Activated T-cell treated with anti-CD3 and anti-CD28 coated beads for 1 hour (primary cell): Measurements from ENCODE around the gene ITPR1.

Source experiments
- DNase-seq: peaks from one replicate; pipeline ENCODE4 v3.0.0-alpha.2; 2020; ENCODE audit warnings: low read depth

The ITPR1 gene

DNA sequence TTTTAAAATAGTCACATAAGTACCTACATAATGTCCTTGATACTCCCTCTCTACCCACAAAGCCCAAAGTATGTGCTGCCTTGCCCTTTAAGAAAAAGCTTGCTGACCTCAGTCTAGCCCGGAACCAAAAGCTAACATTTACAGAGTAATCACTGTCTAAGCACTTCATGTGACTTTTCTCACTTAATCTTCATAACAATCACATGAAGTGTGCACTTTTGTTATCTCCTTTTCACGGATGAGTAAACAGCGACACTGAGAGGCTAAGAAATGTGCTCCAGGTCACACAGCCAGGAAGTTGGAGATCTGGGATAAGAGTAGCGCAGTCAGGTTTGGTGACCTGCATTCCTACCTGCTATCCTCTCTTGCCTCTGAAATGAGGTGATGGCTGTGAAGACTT lies 194.0 kb downstream of the ITPR1 start:
- DNase-seq = no peak

DNA sequence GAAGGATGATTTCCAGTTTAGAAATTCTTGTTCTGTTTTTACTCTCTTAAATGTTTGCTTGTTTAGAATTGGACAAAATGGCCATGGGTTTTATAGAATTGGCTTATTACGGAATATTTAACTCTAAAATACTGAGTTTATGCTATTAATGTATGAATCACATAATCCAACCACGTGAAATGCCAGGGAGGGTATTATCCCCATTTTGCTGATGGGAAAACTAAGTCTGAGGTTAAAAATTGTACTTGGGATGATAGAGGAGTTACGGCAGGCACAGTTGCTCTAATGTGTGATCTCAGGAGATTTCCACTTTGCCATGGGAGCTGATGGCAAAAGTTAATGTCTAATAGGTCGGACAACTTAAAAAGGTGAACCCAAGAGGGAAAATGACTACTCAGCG lies 194.4 kb downstream of the ITPR1 start:
- no peak for DNase-seq

DNA sequence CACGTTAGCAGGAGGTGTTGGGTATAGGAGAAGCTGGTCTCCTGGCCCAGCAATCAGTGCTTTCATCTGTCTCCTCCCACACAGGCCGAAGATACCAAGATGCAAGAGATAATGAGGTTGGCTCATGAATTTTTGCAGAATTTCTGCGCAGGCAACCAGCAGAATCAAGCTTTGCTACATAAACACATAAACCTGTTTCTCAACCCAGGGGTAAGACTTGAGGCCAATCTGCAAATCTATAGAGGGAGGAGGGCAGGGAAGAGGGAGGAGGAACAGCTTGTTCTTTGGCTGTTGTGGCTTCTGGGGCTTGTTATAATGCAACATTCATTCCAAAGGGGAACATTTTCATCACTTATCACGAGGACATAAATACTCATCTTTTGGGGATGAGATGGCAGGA lies 195.3 kb downstream of the ITPR1 start:
- DNase-seq = no peak

DNA sequence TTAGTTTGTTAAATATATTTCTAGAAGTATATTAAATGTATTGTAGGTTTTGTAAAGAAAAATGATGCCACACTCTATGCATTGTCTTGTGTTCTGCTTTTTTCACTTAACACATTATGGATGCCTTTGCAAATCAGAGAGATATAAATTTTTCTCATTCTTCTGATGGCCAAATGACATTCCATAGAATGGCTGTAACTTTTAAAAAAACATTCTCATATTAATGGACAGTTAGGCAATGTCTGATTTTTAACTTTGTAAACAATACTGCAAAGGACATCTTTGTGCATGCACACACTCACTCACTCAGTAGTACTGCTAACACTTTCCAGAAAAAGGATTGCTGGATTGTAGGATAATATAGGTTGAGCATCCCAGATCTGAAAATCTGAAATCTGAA lies 195.9 kb downstream of the ITPR1 start:
- no peak for DNase-seq

DNA sequence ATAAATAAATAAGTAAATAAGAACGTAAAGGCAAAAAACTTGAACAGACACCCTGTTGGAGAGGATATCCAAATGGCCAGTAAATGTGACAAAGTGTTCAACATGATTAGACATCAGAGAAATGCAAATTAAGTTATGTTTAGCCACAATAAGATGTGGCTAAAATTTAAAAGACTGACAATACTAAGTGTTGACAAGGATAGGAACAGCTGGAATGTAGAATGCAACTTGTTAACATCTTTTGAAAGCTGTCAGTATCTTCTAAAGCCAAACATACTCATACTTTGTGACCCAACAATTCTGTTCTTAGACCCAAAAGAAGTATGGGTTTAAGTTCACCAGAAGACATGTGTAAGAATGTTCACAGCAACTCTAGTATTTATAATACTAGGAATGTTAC lies 197.1 kb downstream of the ITPR1 start:
- no peak for DNase-seq

DNA sequence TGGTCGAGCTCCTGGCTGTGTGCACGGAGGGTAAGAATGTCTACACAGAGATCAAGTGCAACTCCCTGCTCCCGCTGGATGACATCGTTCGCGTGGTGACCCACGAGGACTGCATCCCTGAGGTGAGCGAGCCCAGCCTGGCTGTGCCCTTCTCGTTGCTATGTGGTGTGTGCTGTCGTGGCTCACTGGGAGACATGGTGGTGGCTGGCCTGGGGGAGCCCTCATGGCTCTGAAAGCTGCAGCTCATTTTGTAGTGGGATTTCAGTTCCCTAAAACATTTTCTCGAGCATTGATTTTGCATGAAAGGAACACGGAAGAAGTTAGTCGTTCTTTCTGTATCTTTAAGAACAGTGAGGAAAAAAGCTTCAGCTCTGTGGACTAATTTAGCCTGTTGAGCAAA lies 200.5 kb downstream of the ITPR1 start:
- no peak for DNase-seq

DNA sequence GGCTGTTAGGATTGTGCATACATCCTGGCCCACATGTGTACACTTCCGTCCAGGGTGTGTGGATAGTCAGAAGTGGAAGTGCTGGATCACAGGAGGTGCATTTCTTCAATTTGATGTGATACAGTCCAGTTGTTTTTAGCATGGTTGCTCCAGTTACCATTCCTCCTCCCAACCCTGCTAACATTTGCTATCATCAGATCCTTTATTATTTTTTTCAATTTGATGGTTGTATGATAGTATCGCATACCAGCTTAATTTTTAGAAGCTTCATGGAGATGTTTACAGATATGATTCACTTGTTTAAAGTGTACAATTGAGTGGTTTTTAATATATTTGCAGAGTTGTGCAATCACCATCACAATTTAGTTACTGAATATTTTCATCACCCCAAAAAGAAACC lies 202.7 kb downstream of the ITPR1 start:
- DNase-seq = no peak

DNA sequence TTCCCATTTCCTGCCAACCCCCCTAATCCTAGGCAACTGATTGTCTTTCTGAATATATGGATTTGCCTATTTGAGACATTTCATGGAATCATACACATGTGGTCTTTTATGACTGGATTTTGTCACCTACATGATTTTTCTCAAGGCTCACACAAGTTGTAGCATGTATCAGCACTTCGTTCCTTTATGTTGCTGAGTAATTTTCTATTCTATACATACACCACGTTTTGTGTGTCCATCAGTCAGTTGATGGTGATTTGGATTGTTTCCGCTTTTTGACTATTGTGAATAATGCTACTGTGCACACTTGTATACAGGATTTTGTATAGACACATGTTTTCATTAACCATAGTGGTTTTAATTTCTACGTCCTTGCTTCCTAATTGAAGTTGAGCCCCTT lies 203.1 kb downstream of the ITPR1 start:
- no peak for DNase-seq

DNA sequence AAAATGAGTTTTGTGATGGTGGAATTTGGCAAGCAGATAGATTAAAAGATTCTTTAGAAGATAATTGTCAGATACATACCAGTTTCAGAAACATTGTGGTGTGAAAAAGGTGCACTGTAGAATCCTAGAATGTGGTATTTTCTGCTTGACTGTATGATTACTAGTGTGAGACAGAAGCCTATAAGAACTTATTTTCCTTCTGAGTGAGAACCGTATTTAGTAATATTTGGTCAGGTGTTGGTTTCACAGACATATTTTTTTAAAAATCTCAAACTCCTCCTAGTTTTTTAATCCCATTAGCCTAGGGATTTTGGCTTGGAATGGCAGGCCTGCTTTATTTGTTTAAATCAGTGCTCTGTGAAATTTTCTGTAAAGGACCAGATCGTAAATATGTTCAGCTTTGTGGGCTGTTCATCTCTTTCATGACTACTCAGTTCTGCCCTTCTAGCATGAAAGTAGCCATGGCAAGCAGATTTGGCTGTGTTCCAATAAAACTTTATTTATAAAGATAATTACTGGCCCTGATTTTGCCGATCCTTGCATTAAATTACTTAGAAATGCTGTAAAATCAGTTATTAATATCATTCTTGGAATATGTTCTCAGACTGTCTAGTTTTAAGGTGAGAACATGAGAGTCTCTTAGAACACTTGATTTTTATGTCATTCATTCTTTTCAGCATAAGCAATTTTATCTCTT lies 205.1 kb downstream of the ITPR1 start:
- no peak for DNase-seq

DNA sequence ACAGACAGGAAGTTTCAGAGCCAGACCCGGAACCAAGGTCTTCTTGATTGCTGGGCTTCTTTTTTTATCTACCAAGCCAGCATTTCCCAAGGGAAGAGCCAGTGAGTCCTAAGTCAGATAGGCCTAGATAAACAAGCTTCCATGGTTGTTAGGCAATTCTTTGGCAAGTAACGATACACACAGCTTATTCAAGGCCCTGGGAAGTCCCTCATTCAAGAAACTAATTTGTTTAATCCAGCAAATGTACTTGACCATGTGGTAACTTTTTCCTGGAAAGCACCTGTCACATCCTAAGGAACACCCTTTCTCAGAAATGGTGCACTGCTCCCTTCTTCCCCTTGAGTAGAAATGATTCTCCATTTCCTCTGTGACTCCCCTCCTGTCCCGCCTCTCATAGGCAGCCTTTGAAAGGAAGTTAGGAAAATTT lies 209.9 kb downstream of the ITPR1 start:
- no peak for DNase-seq

DNA sequence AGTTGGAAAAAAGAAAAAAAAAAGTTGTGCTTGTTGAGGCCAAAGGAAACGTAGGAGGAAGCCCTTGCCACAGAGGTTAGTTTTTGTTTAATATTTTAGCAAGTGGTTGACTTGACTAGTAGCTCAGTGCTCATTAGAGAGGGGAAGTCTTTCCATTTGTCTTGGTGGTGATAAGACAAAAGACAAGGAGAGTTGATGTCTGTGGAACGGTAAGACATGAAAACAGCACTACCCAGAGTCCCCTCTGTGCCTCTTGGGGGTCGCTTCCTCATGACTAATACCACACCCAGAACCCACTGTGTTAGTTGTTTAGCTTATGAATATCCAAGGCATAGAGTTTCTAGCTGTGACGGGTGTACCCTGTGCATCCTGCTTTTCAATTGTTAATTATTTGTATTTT lies 211.4 kb downstream of the ITPR1 start:
- no peak for DNase-seq

DNA sequence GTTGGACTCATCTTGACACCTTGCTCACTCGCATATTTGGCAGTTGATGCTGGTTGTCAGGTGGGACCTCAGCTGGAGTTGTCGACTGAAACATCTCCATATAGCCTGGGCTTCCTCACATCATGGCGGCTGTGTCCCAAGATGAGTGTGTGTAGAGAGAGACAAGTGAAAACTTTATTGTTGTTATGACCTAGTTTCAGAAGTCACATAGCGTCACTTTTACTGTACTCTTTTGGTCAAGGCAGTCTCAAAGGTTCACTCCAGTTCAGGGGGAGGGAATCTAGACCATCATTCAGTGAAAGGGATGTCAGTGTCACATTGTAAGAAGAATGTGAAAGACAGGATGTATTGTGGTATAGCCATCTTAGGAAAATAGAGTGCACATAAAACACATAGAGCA lies 214.2 kb downstream of the ITPR1 start:
- DNase-seq = no peak

DNA sequence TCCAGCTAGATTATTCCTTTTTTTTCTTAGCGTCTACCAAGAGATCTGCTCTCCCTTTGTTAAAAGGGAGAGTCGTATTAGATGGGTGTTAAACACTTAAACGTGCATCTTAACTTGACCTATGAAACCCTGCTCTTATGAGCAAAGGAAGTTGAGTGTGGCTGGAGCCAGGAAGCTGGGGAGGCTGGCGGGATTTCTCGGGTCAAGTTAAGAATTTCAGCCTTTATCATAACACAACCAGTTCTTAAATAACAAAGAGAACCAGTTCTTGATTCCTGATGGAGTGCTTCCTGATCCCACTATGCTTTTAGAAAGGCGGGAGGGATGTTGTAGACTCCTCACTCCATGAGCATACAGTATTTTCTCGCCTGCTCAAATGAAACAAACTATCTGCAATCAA lies 215.1 kb downstream of the ITPR1 start:
- no peak for DNase-seq

DNA sequence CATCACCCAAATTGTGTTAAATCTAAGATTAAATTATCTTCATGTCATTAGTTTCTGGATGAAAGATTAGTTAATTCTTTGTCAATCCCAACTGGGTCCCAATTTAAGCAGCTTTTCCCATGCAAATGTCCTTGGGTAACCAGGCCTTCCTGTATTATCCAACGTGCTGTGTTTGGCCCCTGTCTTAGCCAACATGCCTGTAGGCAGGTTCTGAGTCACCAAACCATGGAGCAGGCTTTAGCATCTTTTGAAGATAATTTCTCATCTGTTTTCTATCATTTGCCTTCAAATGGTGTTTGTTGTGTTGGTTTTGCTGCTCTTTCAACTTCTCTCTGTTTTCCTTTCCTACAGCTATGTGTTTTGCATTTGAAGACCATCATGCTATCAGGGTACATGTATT lies 216.2 kb downstream of the ITPR1 start:
- no peak for DNase-seq

DNA sequence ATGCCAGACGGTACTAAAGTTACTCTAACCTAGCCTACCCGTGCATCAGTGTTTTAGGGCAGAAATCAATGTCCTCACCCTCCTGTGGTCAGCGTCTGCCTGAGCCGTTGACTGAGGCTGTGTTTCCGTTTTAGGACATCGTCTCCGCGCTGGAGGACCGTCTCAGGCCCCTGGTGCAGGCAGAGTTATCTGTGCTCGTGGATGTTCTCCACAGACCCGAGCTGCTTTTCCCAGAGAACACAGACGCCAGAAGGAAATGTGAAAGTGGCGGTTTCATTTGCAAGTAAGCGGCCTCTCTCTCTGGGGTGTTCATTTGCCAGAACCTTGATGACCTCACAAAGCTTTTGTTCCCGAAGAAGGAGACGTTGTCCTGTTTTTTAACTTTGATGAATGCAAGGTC lies 217.0 kb downstream of the ITPR1 start:
- DNase-seq = no peak

DNA sequence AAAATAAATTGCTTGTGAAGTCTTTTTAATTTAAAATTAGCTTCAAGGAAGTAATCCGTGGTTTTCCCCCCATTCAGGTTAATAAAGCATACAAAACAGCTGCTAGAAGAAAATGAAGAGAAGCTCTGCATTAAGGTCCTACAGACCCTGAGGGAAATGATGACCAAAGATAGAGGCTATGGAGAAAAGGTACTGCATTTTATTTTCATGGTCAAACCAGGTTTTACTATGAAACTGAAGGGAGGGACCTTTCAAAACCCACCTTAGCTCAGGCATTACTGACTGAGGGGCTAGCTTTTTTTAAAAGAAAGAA lies 218.5 kb downstream of the ITPR1 start:
- no peak for DNase-seq

DNA sequence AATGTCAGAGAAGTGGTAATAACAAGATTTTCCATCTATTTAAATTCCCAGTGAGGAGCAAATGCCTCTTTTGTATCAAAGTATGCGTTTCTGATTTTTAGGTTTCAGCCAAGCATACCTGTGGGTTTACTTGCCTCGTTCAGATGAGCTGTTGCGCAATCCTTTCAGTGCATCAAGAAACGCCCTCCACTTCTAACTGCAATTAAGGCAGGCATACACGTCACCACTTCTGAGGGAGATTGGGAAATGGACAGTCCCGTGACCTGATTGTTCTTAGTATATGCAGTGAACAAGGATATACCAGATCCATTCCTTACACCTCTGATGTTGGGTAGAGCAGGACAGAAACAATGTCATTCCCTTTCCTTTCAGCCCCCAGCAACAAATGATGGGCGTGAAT lies 219.0 kb downstream of the ITPR1 start:
- no peak for DNase-seq

DNA sequence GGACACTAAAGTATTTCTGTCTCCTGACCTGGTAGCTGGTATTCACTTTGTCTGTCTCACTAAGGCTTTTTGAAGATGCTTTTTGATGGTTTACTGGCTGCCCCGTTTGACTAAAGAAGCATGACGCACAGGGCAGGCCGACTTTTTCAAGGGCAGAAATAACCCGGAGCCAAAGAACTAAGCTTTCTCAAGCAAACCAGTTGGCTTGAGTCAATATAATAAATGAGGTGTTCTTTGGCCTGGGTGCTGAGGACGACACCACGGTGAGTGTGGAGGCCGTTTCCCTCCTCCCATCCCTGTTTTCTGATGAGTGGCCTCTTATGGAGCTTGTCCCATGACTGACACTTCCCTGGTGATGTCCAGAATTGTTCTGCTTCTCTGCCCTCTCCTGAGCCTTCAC lies 220.9 kb downstream of the ITPR1 start:
- DNase-seq = no peak

DNA sequence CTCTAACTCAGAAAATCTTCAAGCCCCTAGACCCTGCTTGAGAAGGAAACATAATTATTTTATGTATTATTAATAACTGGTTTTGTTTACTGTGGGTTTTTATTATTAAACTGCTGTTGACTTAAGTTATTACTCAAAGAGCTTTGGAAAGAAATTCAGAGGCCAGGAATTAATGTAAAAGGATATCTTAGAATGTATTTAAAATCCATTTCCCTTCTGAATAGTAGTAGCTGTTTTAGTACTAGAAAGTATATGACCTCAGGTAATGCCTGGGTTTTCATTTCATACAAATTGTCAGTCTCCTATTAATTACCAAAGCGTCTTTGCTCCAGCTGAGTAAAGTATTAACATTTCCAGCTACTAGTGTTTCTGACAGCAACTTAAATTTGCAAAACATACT lies 223.1 kb downstream of the ITPR1 start:
- DNase-seq = no peak

DNA sequence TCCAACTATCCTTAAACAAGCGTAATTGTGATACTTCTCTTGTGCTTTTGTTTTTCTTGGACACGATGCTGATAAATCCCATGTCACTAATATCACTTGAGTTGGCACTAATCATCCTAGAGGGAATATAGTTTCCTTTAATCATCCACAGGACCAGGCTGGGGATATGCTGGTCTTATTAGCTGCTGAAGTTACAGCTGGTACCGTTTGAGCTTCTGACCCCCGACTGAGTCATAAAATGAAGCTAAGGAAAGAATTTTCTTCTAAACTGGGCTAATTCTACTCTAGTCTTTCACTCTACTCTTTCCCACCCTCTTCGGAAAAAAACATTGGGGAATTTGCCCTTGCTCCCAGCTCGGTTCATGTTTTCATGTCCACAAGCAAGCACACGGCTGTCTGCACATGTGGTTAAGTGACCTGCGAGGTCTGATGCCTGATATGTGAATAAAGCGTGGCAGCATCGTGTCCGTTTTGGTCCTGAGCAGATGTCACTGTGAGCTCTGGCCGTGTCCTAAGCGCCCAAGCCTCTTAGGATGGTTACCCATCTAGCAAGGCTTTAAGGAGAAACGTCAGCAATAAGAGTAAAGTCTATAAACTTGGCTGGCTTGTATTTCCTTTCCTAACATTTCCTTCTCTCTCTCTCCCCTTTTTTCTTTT lies 223.7 kb downstream of the ITPR1 start:
- DNase-seq = no peak

DNA sequence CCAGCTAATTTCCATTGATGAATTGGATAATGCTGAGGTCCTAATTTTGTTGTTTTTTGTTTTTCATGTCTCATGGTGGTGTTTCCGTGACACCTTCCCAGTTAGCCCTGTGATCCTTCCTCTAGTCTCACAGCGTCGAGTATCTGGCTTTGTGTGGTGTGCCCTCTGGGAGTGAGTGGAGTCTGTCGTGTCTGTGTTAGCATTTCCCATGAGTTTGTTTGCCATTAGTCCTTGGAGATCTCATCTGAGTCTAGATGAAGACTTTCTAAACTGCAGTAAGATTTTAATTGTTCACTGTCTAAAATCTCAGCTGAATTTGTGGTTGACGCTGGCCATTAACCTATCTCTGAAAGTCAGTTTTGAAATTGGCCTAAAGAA lies 224.2 kb downstream of the ITPR1 start:
- no peak for DNase-seq

DNA sequence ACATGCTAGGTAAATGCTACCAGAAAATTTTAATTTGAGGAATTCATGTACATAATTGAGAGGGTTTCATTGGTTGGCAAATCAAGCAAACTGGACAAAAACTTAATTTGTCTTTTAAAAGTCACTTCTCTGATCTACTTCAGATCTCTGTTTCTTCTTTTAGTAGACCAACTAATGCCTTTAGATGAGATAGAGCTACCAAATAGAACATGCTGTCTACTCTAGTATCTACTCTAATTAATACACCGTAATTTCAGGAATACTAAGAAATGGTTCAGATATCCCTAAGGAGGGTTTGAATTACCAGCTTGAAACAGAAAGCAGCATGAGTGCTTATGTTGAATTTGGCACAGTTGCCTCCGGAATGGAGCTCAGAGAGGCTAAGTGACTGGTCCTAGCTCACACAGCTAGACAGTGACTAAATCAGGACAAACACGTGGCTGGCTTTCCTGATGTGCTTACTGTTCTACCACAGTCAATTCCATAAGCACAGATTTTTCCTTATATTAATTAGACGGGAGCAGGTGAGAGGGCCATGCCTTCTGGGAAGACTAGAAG lies 225.1 kb downstream of the ITPR1 start:
- DNase-seq = no peak

DNA sequence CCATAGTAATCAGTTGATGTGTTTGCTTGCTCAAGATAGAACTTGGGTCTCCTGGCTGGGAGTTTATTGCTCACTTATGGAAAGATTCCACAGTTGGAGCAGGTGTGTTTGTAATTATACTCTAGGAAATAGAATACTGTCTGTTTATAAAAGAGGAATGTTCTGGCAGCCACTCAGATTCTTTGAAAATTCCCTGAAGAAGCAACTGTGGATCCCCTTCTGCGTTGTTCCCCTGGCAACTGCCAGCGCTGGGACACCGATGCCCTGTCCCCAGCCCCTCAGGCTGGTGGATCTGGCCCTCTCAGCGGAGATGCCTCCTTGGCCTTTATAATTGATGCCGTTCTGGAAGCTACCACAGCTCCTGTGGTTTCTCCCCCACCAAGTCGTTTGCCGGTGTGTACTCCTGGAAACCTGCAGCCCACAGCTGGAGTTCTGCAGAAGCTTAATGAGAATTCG lies 225.9 kb downstream of the ITPR1 start:
- no peak for DNase-seq
